IPS-18a (cell line): ENCODE measurements around the gene TNNI3.
"Not testable (repeated sequence)": the region's sequence is repeated elsewhere in the genome, so short reads cannot be mapped to it uniquely, and the experiment has no call there.

Experiments
- H3K27ac ChIP-seq: one replicate; pipeline ENCODE4 v1.5.1; 2013; ENCODE audit warnings: low read length
- H3K27me3 ChIP-seq: one replicate; pipeline ENCODE4 v1.6.1; 2013; ENCODE audit warnings: mild to moderate bottlenecking, low read length; ENCODE audit not compliant: control insufficient read depth, insufficient read depth
- H3K36me3 ChIP-seq: one replicate; pipeline ENCODE4 v1.6.1; 2013; ENCODE audit warnings: low read depth, low read length; ENCODE audit not compliant: control insufficient read depth
- H3K4me1 ChIP-seq: one replicate; pipeline ENCODE4 v1.6.1; 2013; ENCODE audit warnings: low read depth, low read length; ENCODE audit not compliant: control insufficient read depth
- H3K4me3 ChIP-seq: one replicate; pipeline ENCODE4 v1.5.1; 2013; ENCODE audit warnings: low read length
- H3K9ac ChIP-seq: one replicate; pipeline ENCODE4 v1.6.1; 2013; ENCODE audit warnings: mild to moderate bottlenecking, low read length, moderate library complexity
- H3K9me3 ChIP-seq: one replicate; pipeline ENCODE4 v1.6.1; 2013; ENCODE audit warnings: low read depth, low read length; ENCODE audit not compliant: control insufficient read depth

The TNNI3 gene

GRCh38 chr19:55181740-55182139 is 24.2 kb upstream of the TNNI3 start:
- Histone ChIP-seq H3K4me3 (no peak overlapping the region), H3K27me3 (peaks cover 49% of the 10 kb centered on the region), H3K36me3 (no peaks in the 10 kb centered on the region), H3K9me3 (no peaks in the 10 kb centered on the region), H3K9ac (no peak overlapping the region), H3K4me1 (peaks cover 5% of the 10 kb centered on the region), H3K27ac (no peak overlapping the region)

- H3K36me3 ChIP-seq: no peaks in the 10 kb centered on the region
- H3K4me1 ChIP-seq: peaks cover 5% of the 10 kb centered on the region
- no peaks in the 10 kb centered on the region for H3K9me3 ChIP-seq
- H3K4me3 ChIP-seq: peak within 1 kb of the TSS; percentile 64
- peaks cover 68% of the 10 kb centered on the region for H3K27me3 ChIP-seq
- H3K27ac ChIP-seq: no peak within 1 kb of the TSS
- peak within 1 kb of the TSS; percentile 21 for H3K9ac ChIP-seq
These were observed 22.3 kb upstream of the TNNI3 start, which contains the start of gene SYT5 for GRCh38 chr19:55179606-55180484. SYT5 (minus strand) TSS chr19:55180289; CDS start chr19:55179041, 1,248 bp downstream.

- H3K27ac ChIP-seq: no peak overlapping the region
- peaks cover 76% of the 10 kb centered on the region for H3K27me3 ChIP-seq
- peaks cover 8% of the 10 kb centered on the region for H3K4me1 ChIP-seq
- no peaks in the 10 kb centered on the region for H3K36me3 ChIP-seq
- peak overlapping the region; percentile 21 for H3K9ac ChIP-seq
- H3K4me3 ChIP-seq: peak overlapping the region; percentile 64
- no peaks in the 10 kb centered on the region for H3K9me3 ChIP-seq
These were observed 21.5 kb upstream of the TNNI3 start for GRCh38 chr19:55178781-55179599.

DNA sequence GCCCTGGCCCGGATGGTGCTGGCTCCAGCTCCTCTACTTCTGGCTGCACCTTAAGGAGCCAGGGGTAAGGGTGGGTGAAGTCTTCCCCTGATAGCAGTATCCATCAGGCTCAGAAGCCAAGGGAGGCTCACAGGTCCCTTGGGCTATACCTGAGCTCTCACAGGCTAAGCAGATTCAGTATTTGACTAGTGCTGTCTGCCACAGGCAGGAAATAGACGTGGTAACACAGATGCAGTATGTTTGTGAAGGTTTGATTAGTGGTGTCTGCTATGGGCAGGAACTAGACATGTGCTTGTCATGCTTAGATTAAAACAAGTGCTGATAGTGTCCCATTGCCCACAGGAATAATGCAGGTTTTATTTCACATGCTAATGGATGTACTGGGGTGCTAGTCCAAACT is 18.5 kb upstream of the TNNI3 start:
- Histone ChIP-seq H3K4me3 (no peak overlapping the region), H3K27me3 (peaks cover 79% of the 10 kb centered on the region)

DNA sequence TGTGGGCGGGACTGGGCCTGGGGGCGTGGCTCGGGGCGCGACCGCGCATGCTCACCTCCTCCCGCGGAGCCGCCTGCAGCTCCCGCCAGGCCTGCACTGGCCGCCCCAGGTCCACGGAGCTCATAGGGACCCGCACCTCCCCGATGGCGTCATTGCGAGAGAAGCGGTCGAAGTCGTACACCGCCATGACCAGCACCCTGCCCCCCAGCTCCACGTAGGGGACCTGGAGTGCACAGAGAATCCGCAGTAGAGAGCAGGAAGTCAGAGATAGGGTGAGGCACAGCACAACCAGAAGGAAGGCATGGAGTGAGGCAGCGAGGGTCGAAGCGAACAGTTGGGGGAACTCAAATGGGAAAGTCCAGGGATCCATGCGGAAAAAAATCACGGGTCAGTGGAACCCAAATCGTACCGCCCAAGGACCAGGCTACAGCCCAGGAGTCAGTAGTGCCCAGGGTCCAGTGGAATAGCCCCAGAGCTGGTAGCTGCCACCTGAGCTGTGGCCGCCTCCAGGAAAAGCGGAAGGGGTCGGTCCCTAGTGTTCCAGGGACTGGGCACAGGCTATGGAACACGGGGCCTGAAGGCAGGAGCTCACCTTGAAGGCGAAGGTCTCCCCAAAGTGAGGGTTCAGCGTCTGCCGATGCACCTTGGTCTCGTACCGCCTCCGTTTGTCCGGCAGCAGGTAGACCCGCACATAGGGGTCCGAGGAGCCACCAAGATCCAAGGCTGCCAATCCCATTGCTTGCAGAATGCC is 17.8 kb upstream of the TNNI3 start:
- Histone ChIP-seq H3K36me3 (no peaks in the 10 kb centered on the region), H3K27me3 (peaks cover 79% of the 10 kb centered on the region), H3K4me3 (peak overlapping the region; percentile 25), H3K9me3 (no peaks in the 10 kb centered on the region), H3K27ac (no peak overlapping the region), H3K9ac (no peak overlapping the region), H3K4me1 (peaks cover 17% of the 10 kb centered on the region)

More for the DNA sequence above, 18.5 kb upstream of the TNNI3 start:
- no peak overlapping the region for H3K9ac ChIP-seq
- H3K27ac ChIP-seq: no peak overlapping the region
- no peaks in the 10 kb centered on the region for H3K36me3 ChIP-seq
- no peaks in the 10 kb centered on the region for H3K9me3 ChIP-seq
- peaks cover 17% of the 10 kb centered on the region for H3K4me1 ChIP-seq

GRCh38 chr19:55174425-55175116 is 17.0 kb upstream of the TNNI3 start:
- Histone ChIP-seq H3K4me3 (peak overlapping the region; percentile 72), H3K9me3 (no peaks in the 10 kb centered on the region), H3K9ac (no peak overlapping the region), H3K27ac (no peak overlapping the region), H3K4me1 (peaks cover 14% of the 10 kb centered on the region), H3K36me3 (no peaks in the 10 kb centered on the region), H3K27me3 (peaks cover 79% of the 10 kb centered on the region)

GRCh38 chr19:55173714-55174409 is 16.3 kb upstream of the TNNI3 start:
- no peak overlapping the region for H3K27ac ChIP-seq
- H3K4me1 ChIP-seq: peaks cover 12% of the 10 kb centered on the region
- peaks cover 83% of the 10 kb centered on the region for H3K27me3 ChIP-seq
- no peaks in the 10 kb centered on the region for H3K9me3 ChIP-seq
- no peak overlapping the region for H3K9ac ChIP-seq
- H3K4me3 ChIP-seq: peak overlapping the region; percentile 72
- no peaks in the 10 kb centered on the region for H3K36me3 ChIP-seq

- no peak overlapping the region for H3K9ac ChIP-seq
- H3K27ac ChIP-seq: no peak overlapping the region
- peak overlapping the region; percentile 72 for H3K4me3 ChIP-seq
- H3K9me3 ChIP-seq: no peaks in the 10 kb centered on the region
- H3K27me3 ChIP-seq: peaks cover 84% of the 10 kb centered on the region
- no peaks in the 10 kb centered on the region for H3K36me3 ChIP-seq
- H3K4me1 ChIP-seq: peaks cover 12% of the 10 kb centered on the region
These were observed 15.7 kb upstream of the TNNI3 start for GRCh38 chr19:55173186-55173713.

GRCh38 chr19:55172741-55173140 is 15.2 kb upstream of the TNNI3 start:
- Histone ChIP-seq H3K4me1 (peaks cover 12% of the 10 kb centered on the region), H3K4me3 (peak overlapping the region; percentile 72), H3K36me3 (no peaks in the 10 kb centered on the region), H3K27me3 (peaks cover 86% of the 10 kb centered on the region), H3K27ac (no peak overlapping the region), H3K9ac (no peak overlapping the region), H3K9me3 (no peaks in the 10 kb centered on the region)

DNA sequence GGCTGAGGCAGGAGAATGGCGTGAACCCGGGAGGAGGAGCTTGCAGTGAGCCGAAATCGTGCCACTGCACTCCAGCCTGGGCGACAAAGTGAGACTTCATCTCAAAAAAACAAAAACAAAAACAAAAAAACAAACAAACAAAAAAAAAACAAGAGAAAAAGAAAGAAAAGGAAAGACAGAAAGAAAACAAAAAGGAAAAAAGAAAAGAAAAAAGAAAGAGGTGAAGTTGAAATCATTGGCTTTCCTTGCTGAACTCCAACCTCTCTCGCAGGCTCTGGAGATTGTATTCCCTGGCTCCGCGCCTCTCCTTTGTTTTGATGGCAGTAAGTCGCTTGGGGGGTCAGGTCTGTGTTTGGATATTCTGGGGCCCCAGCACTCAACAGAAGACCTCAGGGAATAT is 14.8 kb upstream of the TNNI3 start:
- not testable (repeated sequence) for H3K27ac ChIP-seq, H3K9ac ChIP-seq, H3K9me3 ChIP-seq, H3K36me3 ChIP-seq
- Histone ChIP-seq H3K4me3 (peak overlapping the region; percentile 72), H3K27me3 (peaks cover 86% of the 10 kb centered on the region), H3K4me1 (peaks cover 12% of the 10 kb centered on the region)
